DND-41 (cell line): ENCODE results near the gene NBL1.

Source experiments
- ATAC-seq: fragments of 200-7000 bp; cut with Tn5 transposase; 3 replicates; pipeline ENCODE4 v1.9.1; 2021; ENCODE audit warnings: low read depth; ENCODE audit not compliant: insufficient read depth
- DNase-seq: peaks from one replicate; pipeline ENCODE4 v3.0.0-alpha.2; 2020
- H2AFZ ChIP-seq: 2 replicates; pipeline ENCODE4 v1.6.0; 2012; ENCODE audit warnings: low read depth, low read length
- H3K27ac ChIP-seq: 2 replicates; pipeline ENCODE4 v1.5.1; 2012; ENCODE audit warnings: low read length, inconsistent platforms
- H3K27me3 ChIP-seq: fragments of 200-600 bp; sonication (generic); 2 replicates; pipeline ENCODE4 v1.6.0; 2012; ENCODE audit warnings: low read length, mild to moderate bottlenecking, inconsistent platforms; ENCODE audit not compliant: insufficient read depth, poor library complexity
- H3K36me3 ChIP-seq: 2 replicates; pipeline ENCODE4 v1.5.1; 2012; ENCODE audit warnings: low read length, inconsistent platforms; ENCODE audit not compliant: insufficient read depth
- H3K4me1 ChIP-seq: 2 replicates; pipeline ENCODE4 v1.5.1; 2012; ENCODE audit warnings: mild to moderate bottlenecking, low read length; ENCODE audit not compliant: insufficient read depth
- H3K4me2 ChIP-seq: 2 replicates; pipeline ENCODE4 v1.6.0; 2012; ENCODE audit warnings: mild to moderate bottlenecking, moderate library complexity, low read length, inconsistent platforms; ENCODE audit not compliant: insufficient read depth
- H3K4me3 ChIP-seq, 2 experiments: fragments of 200-600 bp in 1 of 2; shearing (Covaris generic) in 1 of 2; 2 replicates each; pipeline ENCODE4 v1.5.1; 2012 to 2016; ENCODE audit warnings: inconsistent platforms in 2 of 2, low read length in 2 of 2, mild to moderate bottlenecking in 2 of 2, low read depth in 1 of 2, moderate library complexity in 1 of 2
- H3K79me2 ChIP-seq: 2 replicates; pipeline ENCODE4 v1.6.0; 2012; ENCODE audit warnings: low read length, inconsistent platforms; ENCODE audit not compliant: insufficient read depth
- H3K9ac ChIP-seq: 2 replicates; pipeline ENCODE4 v1.6.0; 2012; ENCODE audit warnings: low read depth, mild to moderate bottlenecking, inconsistent platforms, low read length, moderate library complexity
- H3K9me3 ChIP-seq: 2 replicates; pipeline ENCODE4 v1.5.1; 2012; ENCODE audit warnings: low read length, moderate library complexity, mild to moderate bottlenecking, inconsistent platforms; ENCODE audit not compliant: insufficient read depth, severe bottlenecking
- H4K20me1 ChIP-seq: 2 replicates; pipeline ENCODE4 v1.6.0; 2012; ENCODE audit warnings: low read length; ENCODE audit not compliant: insufficient read depth
- CTCF ChIP-seq: IDR thresholded peaks from 2 replicates; pipeline ENCODE4 v1.5.1; 2012; ENCODE audit warnings: borderline replicate concordance, low read length, moderate library complexity, mild to moderate bottlenecking; ENCODE audit not compliant: poor library complexity, severe bottlenecking; ENCODE audit errors: extremely low read depth
- EZH2 ChIP-seq: IDR thresholded peaks from 3 replicates; pipeline ENCODE4 v1.6.1; 2012; ENCODE audit warnings: borderline replicate concordance, low read depth, mild to moderate bottlenecking, moderate library complexity, low read length, inconsistent platforms; ENCODE audit not compliant: severe bottlenecking

The NBL1 gene

GRCh38 chr1:19685994-19686393, 41.9 kb downstream of the NBL1 start:
- ATAC-seq: no peak
- Histone ChIP-seq H3K9me3 (peaks cover 14% of the 10 kb centered on the region), H3K9ac (no peak overlapping the region), H3K36me3 (no peaks in the 10 kb centered on the region), H2AFZ (no peak overlapping the region), H4K20me1 (0 out of 2 replicates have a peak, but pooled peaks cover 3% of the 10 kb centered on the region), H3K27ac (no peak overlapping the region), H3K4me2 (no peak overlapping the region), H3K4me1 (no peaks in the 10 kb centered on the region), H3K79me2 (no peaks in the 10 kb centered on the region), H3K27me3 (no peaks in the 10 kb centered on the region), H3K4me3 (no peak overlapping the region)
- TF ChIP-seq CTCF (no peak), EZH2 (no peak)
- no peak for DNase-seq

GRCh38 chr1:19687414-19687813, 43.3 kb downstream of the NBL1 start:
- no peak overlapping the region for H2AFZ ChIP-seq
- H3K36me3 ChIP-seq: no peaks in the 10 kb centered on the region
- no peak overlapping the region for H3K9ac ChIP-seq
- H3K27ac ChIP-seq: no peak overlapping the region
- DNase-seq (no peak), ATAC-seq (no peak)
- no peaks in the 10 kb centered on the region for H3K79me2 ChIP-seq
- peaks cover 14% of the 10 kb centered on the region for H3K9me3 ChIP-seq
- no peak overlapping the region for H3K4me2 ChIP-seq
- TF ChIP-seq CTCF (no peak), EZH2 (no peak)
- no peaks in the 10 kb centered on the region for H3K27me3 ChIP-seq
- H3K4me1 ChIP-seq: no peaks in the 10 kb centered on the region
- H3K4me3 ChIP-seq: no peak overlapping the region
- H4K20me1 ChIP-seq: 0 out of 2 replicates have a peak, but pooled peaks cover 3% of the 10 kb centered on the region

- TF ChIP-seq CTCF: no peak
- no peak for TF ChIP-seq EZH2
- Histone ChIP-seq H3K4me1 (no peaks in the 10 kb centered on the region), H3K4me2 (no peak overlapping the region), H3K27me3 (no peaks in the 10 kb centered on the region), H2AFZ (no peak overlapping the region), H3K79me2 (no peaks in the 10 kb centered on the region), H3K27ac (no peak overlapping the region), H3K36me3 (no peaks in the 10 kb centered on the region), H3K4me3 (no peak overlapping the region), H4K20me1 (0 out of 2 replicates have a peak, but pooled peaks cover 3% of the 10 kb centered on the region), H3K9ac (no peak overlapping the region), H3K9me3 (peaks cover 14% of the 10 kb centered on the region)
- ATAC-seq (no peak), DNase-seq (no peak)
These were observed 44.1 kb downstream of the NBL1 start for GRCh38 chr1:19688041-19688842.
